ENCODE data around the gene FOXJ3. TPM values are rescaled to one million over a fixed set of nuclear protein-coding genes. Genes with fewer than 3 reads are reported as not detected.
A peak's percentile ranks its signal among the peaks of the same experiment; 100 is the strongest.

FOXJ3 gene
- total RNA-seq (ENCODE audit: unreplicated experiment), result 45.0 TPM
- long read RNA-seq, partial matches to known transcripts, result 4 of 7 reads
- long read RNA-seq, other reads (novel, unspliced or antisense), result 3 of 7 reads

GRCh38 chr1:42335050-42335808 is at the start of gene FOXJ3:
Gene FOXJ3 (minus strand): TSS chr1:42335235. CDS start chr1:42311093, 24,142 bp downstream.
- H3K4me3 Mint-ChIP-seq (ENCODE audit: unreplicated experiment), result peak within 1 kb of the TSS; percentile 93
- peaks cover 3% of the 10 kb centered on the region for H3K36me3 Mint-ChIP-seq (ENCODE audit: unreplicated experiment)
- H3K27me3 Mint-ChIP-seq (ENCODE audit: unreplicated experiment), result peaks cover 2% of the 10 kb centered on the region
- H3K27ac Mint-ChIP-seq (ENCODE audit: unreplicated experiment), result peak within 1 kb of the TSS; percentile 85
- peak; percentile 95 for DNase-seq
- TF ChIP-seq CTCF (IDR thresholded peaks at IDR 0.05; ENCODE audit: partially characterized antibody, unreplicated experiment), result no peak
- peaks cover 11% of the 10 kb centered on the region for H3K4me1 Mint-ChIP-seq (ENCODE audit: low read depth, unreplicated experiment)
- H3K9me3 Mint-ChIP-seq (ENCODE audit: unreplicated experiment), result peaks cover 3% of the 10 kb centered on the region

- Mint-ChIP-seq H3K4me3 (ENCODE audit: unreplicated experiment) (peak overlapping the region; percentile 84), H3K36me3 (ENCODE audit: unreplicated experiment) (no peaks in the 10 kb centered on the region), H3K27me3 (ENCODE audit: unreplicated experiment) (peaks cover 7% of the 10 kb centered on the region), H3K4me1 (ENCODE audit: low read depth, unreplicated experiment) (no peaks in the 10 kb centered on the region), H3K9me3 (ENCODE audit: unreplicated experiment) (peaks cover 2% of the 10 kb centered on the region), H3K27ac (ENCODE audit: unreplicated experiment) (no peak overlapping the region)
- TF ChIP-seq CTCF (IDR thresholded peaks at IDR 0.05; ENCODE audit: partially characterized antibody, unreplicated experiment), result no peak
- DNase-seq, result no peak
These were observed 46.2 kb upstream of the FOXJ3 start for GRCh38 chr1:42381280-42381673.

- Mint-ChIP-seq H3K27ac (ENCODE audit: unreplicated experiment) (peak within 1 kb of the TSS; percentile 72), H3K4me3 (ENCODE audit: unreplicated experiment) (peak within 1 kb of the TSS; percentile 88), H3K27me3 (ENCODE audit: unreplicated experiment) (peaks cover 6% of the 10 kb centered on the region), H3K4me1 (ENCODE audit: low read depth, unreplicated experiment) (no peaks in the 10 kb centered on the region), H3K9me3 (ENCODE audit: unreplicated experiment) (peaks cover 2% of the 10 kb centered on the region), H3K36me3 (ENCODE audit: unreplicated experiment) (no peaks in the 10 kb centered on the region)
- TF ChIP-seq CTCF (IDR thresholded peaks at IDR 0.05; ENCODE audit: partially characterized antibody, unreplicated experiment), result no peak
- DNase-seq, result peak; percentile 84
These were observed 45.7 kb upstream of the FOXJ3 start, which contains the start of gene RIMKLA for GRCh38 chr1:42380586-42381279. Gene RIMKLA (plus strand): TSS chr1:42380792. CDS start chr1:42380935, 143 bp downstream.

- Mint-ChIP-seq H3K4me3 (ENCODE audit: unreplicated experiment) (peak overlapping the region; percentile 88), H3K36me3 (ENCODE audit: unreplicated experiment) (no peaks in the 10 kb centered on the region), H3K4me1 (ENCODE audit: low read depth, unreplicated experiment) (no peaks in the 10 kb centered on the region), H3K27ac (ENCODE audit: unreplicated experiment) (peak overlapping the region; percentile 72), H3K27me3 (ENCODE audit: unreplicated experiment) (peaks cover 4% of the 10 kb centered on the region), H3K9me3 (ENCODE audit: unreplicated experiment) (peaks cover 2% of the 10 kb centered on the region)
- no peak for TF ChIP-seq CTCF (IDR thresholded peaks at IDR 0.05; ENCODE audit: partially characterized antibody, unreplicated experiment)
- DNase-seq, result peak; percentile 74
These were observed 45.0 kb upstream of the FOXJ3 start for GRCh38 chr1:42379794-42380585.
